Effector memory CD4-positive, alpha-beta T cell (primary cell): ENCODE measurements around the gene GABPB1.

Experiments
- DNase-seq, 3 donors: peaks; one replicate each; pipeline ENCODE4 v3.0.0-alpha.2; 2020
- H3K27ac ChIP-seq: 2 replicates; pipeline ENCODE4 v1.7.0; 2013; ENCODE audit warnings: mild to moderate bottlenecking, low read length, moderate library complexity; ENCODE audit not compliant: insufficient read depth, poor library complexity, severe bottlenecking
- H3K27me3 ChIP-seq: replicated peaks from 2 replicates; pipeline ENCODE4 v1.7.0; 2013; ENCODE audit warnings: mild to moderate bottlenecking, low read length; ENCODE audit not compliant: insufficient read depth, control insufficient read depth, poor library complexity, severe bottlenecking
- H3K36me3 ChIP-seq: 2 replicates; pipeline ENCODE4 v1.7.0; 2013; ENCODE audit warnings: mild to moderate bottlenecking, low read length, moderate library complexity; ENCODE audit not compliant: control insufficient read depth, insufficient read depth
- H3K4me1 ChIP-seq: 2 replicates; pipeline ENCODE4 v1.7.0; 2013; ENCODE audit warnings: low read length, mild to moderate bottlenecking; ENCODE audit not compliant: control insufficient read depth, insufficient read depth, poor library complexity, severe bottlenecking
- H3K4me3 ChIP-seq: 2 replicates; pipeline ENCODE4 v1.7.0; 2013; ENCODE audit warnings: low read length, low read depth, mild to moderate bottlenecking; ENCODE audit not compliant: insufficient read depth, poor library complexity, severe bottlenecking
- H3K9me3 ChIP-seq: 2 replicates; pipeline ENCODE4 v1.7.0; 2013; ENCODE audit warnings: mild to moderate bottlenecking, low read length, moderate library complexity; ENCODE audit not compliant: control insufficient read depth

Gene GABPB1

GRCh38 chr15:50321680-50322210 lies 33.3 kb downstream of the GABPB1 start:
- no peak overlapping the region for H3K4me3 ChIP-seq
- no peaks in the 10 kb centered on the region for H3K4me1 ChIP-seq
- H3K27me3 ChIP-seq: no peaks in the 10 kb centered on the region
- no peaks in the 10 kb centered on the region for H3K9me3 ChIP-seq
- H3K36me3 ChIP-seq: no peaks in the 10 kb centered on the region
- no peak for DNase-seq
- no peak overlapping the region for H3K27ac ChIP-seq

GRCh38 chr15:50320504-50320903 lies 34.5 kb downstream of the GABPB1 start:
- no peak for DNase-seq
- Histone ChIP-seq H3K27ac (no peak overlapping the region), H3K9me3 (no peaks in the 10 kb centered on the region), H3K4me3 (no peak overlapping the region), H3K4me1 (no peaks in the 10 kb centered on the region), H3K36me3 (no peaks in the 10 kb centered on the region), H3K27me3 (no peaks in the 10 kb centered on the region)

- Histone ChIP-seq H3K27me3 (no peaks in the 10 kb centered on the region), H3K4me3 (no peak overlapping the region), H3K36me3 (no peaks in the 10 kb centered on the region), H3K4me1 (no peaks in the 10 kb centered on the region), H3K27ac (no peak overlapping the region), H3K9me3 (no peaks in the 10 kb centered on the region)
- no peak for DNase-seq
Observed at GRCh38 chr15:50318697-50319096, 36.3 kb downstream of the GABPB1 start.

- no peaks in the 10 kb centered on the region for H3K9me3 ChIP-seq
- no peak overlapping the region for H3K27ac ChIP-seq
- no peak for DNase-seq
- H3K4me3 ChIP-seq: no peak overlapping the region
- H3K4me1 ChIP-seq: no peaks in the 10 kb centered on the region
- H3K27me3 ChIP-seq: no peaks in the 10 kb centered on the region
- H3K36me3 ChIP-seq: no peaks in the 10 kb centered on the region
Observed at GRCh38 chr15:50315814-50316630, 39.0 kb downstream of the GABPB1 start.

- H3K4me1 ChIP-seq: no peaks in the 10 kb centered on the region
- no peak overlapping the region for H3K4me3 ChIP-seq
- no peaks in the 10 kb centered on the region for H3K27me3 ChIP-seq
- no peak overlapping the region for H3K27ac ChIP-seq
- DNase-seq: no peak
- H3K36me3 ChIP-seq: peaks cover 10% of the 10 kb centered on the region
- peaks cover 6% of the 10 kb centered on the region for H3K9me3 ChIP-seq
Observed at GRCh38 chr15:50312636-50313035, 42.4 kb downstream of the GABPB1 start.

- Histone ChIP-seq H3K36me3 (peaks cover 15% of the 10 kb centered on the region), H3K9me3 (peaks cover 6% of the 10 kb centered on the region), H3K27me3 (no peaks in the 10 kb centered on the region), H3K4me1 (no peaks in the 10 kb centered on the region), H3K4me3 (no peak overlapping the region), H3K27ac (no peak overlapping the region)
- DNase-seq: no peak
Observed at GRCh38 chr15:50307799-50308198, 47.2 kb downstream of the GABPB1 start.

GRCh38 chr15:50304836-50305235 lies 50.2 kb downstream of the GABPB1 start:
- Histone ChIP-seq H3K4me1 (no peaks in the 10 kb centered on the region), H3K27ac (no peak overlapping the region), H3K27me3 (no peaks in the 10 kb centered on the region), H3K36me3 (peaks cover 30% of the 10 kb centered on the region), H3K9me3 (peaks cover 6% of the 10 kb centered on the region), H3K4me3 (no peak overlapping the region)
- no peak for DNase-seq

GRCh38 chr15:50302581-50302980 lies 52.4 kb downstream of the GABPB1 start:
- H3K36me3 ChIP-seq: peaks cover 29% of the 10 kb centered on the region

GRCh38 chr15:50298340-50298739 lies 56.7 kb downstream of the GABPB1 start:
- DNase-seq: no peak
- H3K9me3 ChIP-seq: no peaks in the 10 kb centered on the region
- peaks cover 32% of the 10 kb centered on the region for H3K36me3 ChIP-seq
- no peak overlapping the region for H3K4me3 ChIP-seq
- H3K4me1 ChIP-seq: no peaks in the 10 kb centered on the region
- no peak overlapping the region for H3K27ac ChIP-seq
- H3K27me3 ChIP-seq: no peaks in the 10 kb centered on the region

More at GRCh38 chr15:50302581-50302980, 52.4 kb downstream of the GABPB1 start:
- Histone ChIP-seq H3K4me1 (no peaks in the 10 kb centered on the region), H3K4me3 (no peak overlapping the region), H3K27ac (no peak overlapping the region), H3K9me3 (no peaks in the 10 kb centered on the region), H3K27me3 (no peaks in the 10 kb centered on the region)
- DNase-seq: no peak

- H3K9me3 ChIP-seq: no peaks in the 10 kb centered on the region
- H3K27me3 ChIP-seq: no peaks in the 10 kb centered on the region
- no peak overlapping the region for H3K27ac ChIP-seq
- H3K4me3 ChIP-seq: no peak overlapping the region
- no peaks in the 10 kb centered on the region for H3K4me1 ChIP-seq
- DNase-seq: no peak
- peaks cover 20% of the 10 kb centered on the region for H3K36me3 ChIP-seq
Observed at GRCh38 chr15:50295966-50296365, 59.0 kb downstream of the GABPB1 start.
